ENCODE measurements around the gene FLT3.

- TF ChIP-seq ZKSCAN1 (IDR thresholded peaks at IDR 0.05; ENCODE audit: low read length) = no peak
- TF ChIP-seq, protein P1, sequence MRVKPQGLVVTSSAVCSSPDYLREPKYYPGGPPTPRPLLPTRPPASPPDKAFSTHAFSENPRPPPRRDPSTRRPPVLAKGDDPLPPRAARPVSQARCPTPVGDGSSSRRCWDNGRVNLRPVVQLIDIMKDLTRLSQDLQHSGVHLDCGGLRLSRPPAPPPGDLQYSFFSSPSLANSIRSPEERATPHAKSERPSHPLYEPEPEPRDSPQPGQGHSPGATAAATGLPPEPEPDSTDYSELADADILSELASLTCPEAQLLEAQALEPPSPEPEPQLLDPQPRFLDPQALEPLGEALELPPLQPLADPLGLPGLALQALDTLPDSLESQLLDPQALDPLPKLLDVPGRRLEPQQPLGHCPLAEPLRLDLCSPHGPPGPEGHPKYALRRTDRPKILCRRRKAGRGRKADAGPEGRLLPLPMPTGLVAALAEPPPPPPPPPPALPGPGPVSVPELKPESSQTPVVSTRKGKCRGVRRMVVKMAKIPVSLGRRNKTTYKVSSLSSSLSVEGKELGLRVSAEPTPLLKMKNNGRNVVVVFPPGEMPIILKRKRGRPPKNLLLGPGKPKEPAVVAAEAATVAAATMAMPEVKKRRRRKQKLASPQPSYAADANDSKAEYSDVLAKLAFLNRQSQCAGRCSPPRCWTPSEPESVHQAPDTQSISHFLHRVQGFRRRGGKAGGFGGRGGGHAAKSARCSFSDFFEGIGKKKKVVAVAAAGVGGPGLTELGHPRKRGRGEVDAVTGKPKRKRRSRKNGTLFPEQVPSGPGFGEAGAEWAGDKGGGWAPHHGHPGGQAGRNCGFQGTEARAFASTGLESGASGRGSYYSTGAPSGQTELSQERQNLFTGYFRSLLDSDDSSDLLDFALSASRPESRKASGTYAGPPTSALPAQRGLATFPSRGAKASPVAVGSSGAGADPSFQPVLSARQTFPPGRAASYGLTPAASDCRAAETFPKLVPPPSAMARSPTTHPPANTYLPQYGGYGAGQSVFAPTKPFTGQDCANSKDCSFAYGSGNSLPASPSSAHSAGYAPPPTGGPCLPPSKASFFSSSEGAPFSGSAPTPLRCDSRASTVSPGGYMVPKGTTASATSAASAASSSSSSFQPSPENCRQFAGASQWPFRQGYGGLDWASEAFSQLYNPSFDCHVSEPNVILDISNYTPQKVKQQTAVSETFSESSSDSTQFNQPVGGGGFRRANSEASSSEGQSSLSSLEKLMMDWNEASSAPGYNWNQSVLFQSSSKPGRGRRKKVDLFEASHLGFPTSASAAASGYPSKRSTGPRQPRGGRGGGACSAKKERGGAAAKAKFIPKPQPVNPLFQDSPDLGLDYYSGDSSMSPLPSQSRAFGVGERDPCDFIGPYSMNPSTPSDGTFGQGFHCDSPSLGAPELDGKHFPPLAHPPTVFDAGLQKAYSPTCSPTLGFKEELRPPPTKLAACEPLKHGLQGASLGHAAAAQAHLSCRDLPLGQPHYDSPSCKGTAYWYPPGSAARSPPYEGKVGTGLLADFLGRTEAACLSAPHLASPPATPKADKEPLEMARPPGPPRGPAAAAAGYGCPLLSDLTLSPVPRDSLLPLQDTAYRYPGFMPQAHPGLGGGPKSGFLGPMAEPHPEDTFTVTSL (CRISPR knock-in tag; IDR thresholded peaks at IDR 0.05; ENCODE audit: borderline replicate concordance) = no peak
- TF ChIP-seq PRPF4 (IDR thresholded peaks at IDR 0.05; ENCODE audit: low read depth, low read length, poor library complexity, severe bottlenecking) = no peak
- no peak for TF ChIP-seq ZNF572 (CRISPR knock-in tag; IDR thresholded peaks at IDR 0.05)
- TF ChIP-seq, protein P2, sequence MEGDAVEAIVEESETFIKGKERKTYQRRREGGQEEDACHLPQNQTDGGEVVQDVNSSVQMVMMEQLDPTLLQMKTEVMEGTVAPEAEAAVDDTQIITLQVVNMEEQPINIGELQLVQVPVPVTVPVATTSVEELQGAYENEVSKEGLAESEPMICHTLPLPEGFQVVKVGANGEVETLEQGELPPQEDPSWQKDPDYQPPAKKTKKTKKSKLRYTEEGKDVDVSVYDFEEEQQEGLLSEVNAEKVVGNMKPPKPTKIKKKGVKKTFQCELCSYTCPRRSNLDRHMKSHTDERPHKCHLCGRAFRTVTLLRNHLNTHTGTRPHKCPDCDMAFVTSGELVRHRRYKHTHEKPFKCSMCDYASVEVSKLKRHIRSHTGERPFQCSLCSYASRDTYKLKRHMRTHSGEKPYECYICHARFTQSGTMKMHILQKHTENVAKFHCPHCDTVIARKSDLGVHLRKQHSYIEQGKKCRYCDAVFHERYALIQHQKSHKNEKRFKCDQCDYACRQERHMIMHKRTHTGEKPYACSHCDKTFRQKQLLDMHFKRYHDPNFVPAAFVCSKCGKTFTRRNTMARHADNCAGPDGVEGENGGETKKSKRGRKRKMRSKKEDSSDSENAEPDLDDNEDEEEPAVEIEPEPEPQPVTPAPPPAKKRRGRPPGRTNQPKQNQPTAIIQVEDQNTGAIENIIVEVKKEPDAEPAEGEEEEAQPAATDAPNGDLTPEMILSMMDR (CRISPR knock-in tag; IDR thresholded peaks at IDR 0.05) = no peak
- TF ChIP-seq ARID2 (CRISPR knock-in tag; IDR thresholded peaks at IDR 0.05; ENCODE audit: borderline replicate concordance) = no peak
- no peak for TF ChIP-seq PBX3 (CRISPR knock-in tag; IDR thresholded peaks at IDR 0.05; ENCODE audit: borderline replicate concordance)
- no peak for TF ChIP-seq POLR2A (IDR thresholded peaks at IDR 0.05; ENCODE audit: insufficient read depth in 1 of 2, low read depth in 2 of 2, low read length in 2 of 2)
- no peak for TF ChIP-seq FOXJ3 (CRISPR knock-in tag; IDR thresholded peaks at IDR 0.05; ENCODE audit: borderline replicate concordance)
- peak; percentile 69 for TF ChIP-seq CHD2 (IDR thresholded peaks at IDR 0.05; ENCODE audit: low read depth, low read length)
- TF ChIP-seq GABPA (IDR thresholded peaks at IDR 0.05; ENCODE audit: low read depth, low read length) = no peak
- no peak for TF ChIP-seq GABPA (CRISPR knock-in tag; IDR thresholded peaks at IDR 0.05; ENCODE audit: low read depth)
These were observed 119.9 kb downstream of the FLT3 start for GRCh38 chr13:27980280-27980998.
